ENCODE measurements around the gene SPOCK1. TPM values are rescaled to one million over a fixed set of nuclear protein-coding genes. Genes with fewer than 3 reads are reported as not detected.
A peak's percentile ranks its signal among the peaks of the same experiment; 100 is the strongest.

SPOCK1 gene
- total and polyA plus RNA-seq, 8 donors = 0.46 to 15.6 (median 9.2) TPM

GRCh38 chr5:137296213-137296781 is 202.8 kb downstream of the SPOCK1 start:
- no peaks in the 10 kb centered on the region for H3K9me3 ChIP-seq
- H3K36me3 ChIP-seq = no peaks in the 10 kb centered on the region
- peak in 1 of 2 donors; percentile 39 for DNase-seq
- peaks cover 0 to 7% (median 2%) of the 10 kb centered on the region in 4 donors for H3K4me1 ChIP-seq
- H3K27ac ChIP-seq = no peak overlapping the region
- H3K27me3 ChIP-seq = peaks cover 0 to 9% (median 0%) of the 10 kb centered on the region in 3 donors
- 81 to 89% (median 87%) methylated on average over 12 of the region's 12 CpGs for WGBS, 5 donors
- H3K4me3 ChIP-seq = no peak overlapping the region
- intact Hi-C loops (cut with DNase I; ENCODE audit: low total_unique reads) = no loop called here
- no peak for TF ChIP-seq POLR2AphosphoS5 (IDR thresholded peaks at IDR 0.05)
- no peak for TF ChIP-seq CTCF (IDR thresholded peaks at IDR 0.05)
- no peak for TF ChIP-seq EP300 (IDR thresholded peaks at IDR 0.05)
- no peak for TF ChIP-seq POLR2A (IDR thresholded peaks at IDR 0.05)

GRCh38 chr5:137294604-137295003 is 204.5 kb downstream of the SPOCK1 start:
- intact Hi-C loops (cut with DNase I; ENCODE audit: low total_unique reads) = no loop called here
- DNase-seq = no peak

GRCh38 chr5:137292461-137293027 is 206.6 kb downstream of the SPOCK1 start:
- Histone ChIP-seq H3K36me3 (no peaks in the 10 kb centered on the region), H3K27me3 (no peaks in the 10 kb centered on the region), H3K27ac (no peak overlapping the region), H3K9me3 (no peaks in the 10 kb centered on the region), H3K4me1 (peaks cover 0 to 7% (median 2%) of the 10 kb centered on the region in 4 donors), H3K4me3 (no peak overlapping the region)
- WGBS, 5 donors = 23 to 40% (median 30%) methylated on average over 8 of the region's 8 CpGs
- TF ChIP-seq CTCF (IDR thresholded peaks at IDR 0.05) = no peak
- no peak for TF ChIP-seq EP300 (IDR thresholded peaks at IDR 0.05)
- TF ChIP-seq POLR2AphosphoS5 (IDR thresholded peaks at IDR 0.05) = no peak
- TF ChIP-seq POLR2A (IDR thresholded peaks at IDR 0.05) = no peak
- intact Hi-C loops (cut with DNase I; ENCODE audit: low total_unique reads) = no loop called here
- no peak for DNase-seq

More at GRCh38 chr5:137294604-137295003, 204.5 kb downstream of the SPOCK1 start:
- 50 to 68% (median 59%) methylated on average over 1 of the region's 1 CpG for WGBS, 5 donors
- H3K4me1 ChIP-seq = peaks cover 0 to 7% (median 2%) of the 10 kb centered on the region in 4 donors
- H3K4me3 ChIP-seq = no peak overlapping the region
- no peaks in the 10 kb centered on the region for H3K36me3 ChIP-seq
- TF ChIP-seq CTCF (IDR thresholded peaks at IDR 0.05) (no peak), EP300 (IDR thresholded peaks at IDR 0.05) (no peak)
- no peaks in the 10 kb centered on the region for H3K9me3 ChIP-seq
- no peak overlapping the region for H3K27ac ChIP-seq
- no peaks in the 10 kb centered on the region for H3K27me3 ChIP-seq

GRCh38 chr5:137291436-137291835 is 207.7 kb downstream of the SPOCK1 start:
- no peaks in the 10 kb centered on the region for H3K9me3 ChIP-seq
- TF ChIP-seq POLR2AphosphoS5 (IDR thresholded peaks at IDR 0.05) = no peak
- no peak for TF ChIP-seq POLR2A (IDR thresholded peaks at IDR 0.05)
- no peak for TF ChIP-seq CTCF (IDR thresholded peaks at IDR 0.05)
- TF ChIP-seq EP300 (IDR thresholded peaks at IDR 0.05) = no peak
- 38 to 75% (median 67%) methylated on average over 1 to 2 of the region's 2 CpGs for WGBS, 5 donors
- no peaks in the 10 kb centered on the region for H3K36me3 ChIP-seq
- intact Hi-C loops (cut with DNase I; ENCODE audit: low total_unique reads) = no loop called here
- H3K27ac ChIP-seq = no peak overlapping the region
- H3K27me3 ChIP-seq = no peaks in the 10 kb centered on the region
- DNase-seq = no peak
- no peak overlapping the region for H3K4me3 ChIP-seq
- peaks cover 0 to 7% (median 2%) of the 10 kb centered on the region in 4 donors for H3K4me1 ChIP-seq

Data from stomach (tissue), 9 donors.